Measurements from ENCODE around the gene KDM4B. TPM values are rescaled to one million over a fixed set of nuclear protein-coding genes. Genes with fewer than 3 reads are reported as not detected.

The KDM4B gene
- total and polyA plus RNA-seq, 7 donors = 7.2 to 46.5 (median 21.4) TPM

DNA sequence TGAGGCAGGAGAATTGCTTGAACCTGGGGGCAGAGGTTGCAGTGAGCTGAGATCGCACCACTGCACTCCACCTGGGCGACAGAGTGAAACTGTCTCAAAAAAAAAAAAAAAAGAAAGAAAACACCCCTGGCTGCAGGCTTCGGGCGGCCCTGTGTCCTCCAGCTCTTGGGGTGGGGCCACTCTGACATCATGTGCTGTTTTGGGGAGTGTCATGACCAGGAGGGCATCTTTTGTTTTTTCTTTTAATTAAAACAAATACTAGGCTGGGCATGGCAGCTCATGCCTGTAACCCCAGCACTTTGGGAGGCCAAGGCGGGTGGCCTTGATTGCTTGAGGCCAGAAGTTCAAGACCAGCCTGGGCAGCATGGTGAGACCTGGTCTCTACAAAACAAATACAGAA is 52.1 kb downstream of the KDM4B start:
- H3K4me3 ChIP-seq = no peak overlapping the region
- no peaks in the 10 kb centered on the region for H3K27me3 ChIP-seq
- intact Hi-C loops (cut with DNase I) = loop anchor here (5.0 kb wide), 1 partner anchor 44 kb away; no protein-coding TSS in a partner anchor
- H3K27ac ChIP-seq = no peak overlapping the region
- H3K9me3 ChIP-seq = no peaks in the 10 kb centered on the region
- no peak for TF ChIP-seq CTCF (IDR thresholded peaks at IDR 0.05)
- TF ChIP-seq EP300 (IDR thresholded peaks at IDR 0.05) = no peak
- no peak for TF ChIP-seq POLR2AphosphoS5 (IDR thresholded peaks at IDR 0.05)
- no peak for TF ChIP-seq POLR2A (IDR thresholded peaks at IDR 0.05)
- peaks cover 0 to 34% (median 13%) of the 10 kb centered on the region in 4 donors for H3K36me3 ChIP-seq
- no peak for DNase-seq
- peaks cover 0 to 34% (median 23%) of the 10 kb centered on the region in 4 donors for H3K4me1 ChIP-seq
- WGBS, 2 donors = 64 to 90% methylated on average over 5 of the region's 5 CpGs

- TF ChIP-seq POLR2A (IDR thresholded peaks at IDR 0.05) (no peak), CTCF (IDR thresholded peaks at IDR 0.05) (no peak)
- Histone ChIP-seq H3K4me3 (no peak overlapping the region), H3K27me3 (no peaks in the 10 kb centered on the region), H3K36me3 (peaks cover 0 to 22% (median 3%) of the 10 kb centered on the region in 4 donors), H3K27ac (peak overlapping the region in 3 of 4 donors; percentile 75 to 80 (median 79)), H3K9me3 (no peaks in the 10 kb centered on the region), H3K4me1 (peaks cover 0 to 46% (median 34%) of the 10 kb centered on the region in 4 donors)
- intact Hi-C loops (cut with DNase I) = loop anchor here (5.0 kb wide), 1 partner anchor 45 kb away; no protein-coding TSS in a partner anchor
- 95% methylated on average over 16 of the region's 16 CpGs for WGBS, 2 donors
- no peak for DNase-seq
Observed at GRCh38 chr19:5022066-5022860, 53.4 kb downstream of the KDM4B start.

DNA sequence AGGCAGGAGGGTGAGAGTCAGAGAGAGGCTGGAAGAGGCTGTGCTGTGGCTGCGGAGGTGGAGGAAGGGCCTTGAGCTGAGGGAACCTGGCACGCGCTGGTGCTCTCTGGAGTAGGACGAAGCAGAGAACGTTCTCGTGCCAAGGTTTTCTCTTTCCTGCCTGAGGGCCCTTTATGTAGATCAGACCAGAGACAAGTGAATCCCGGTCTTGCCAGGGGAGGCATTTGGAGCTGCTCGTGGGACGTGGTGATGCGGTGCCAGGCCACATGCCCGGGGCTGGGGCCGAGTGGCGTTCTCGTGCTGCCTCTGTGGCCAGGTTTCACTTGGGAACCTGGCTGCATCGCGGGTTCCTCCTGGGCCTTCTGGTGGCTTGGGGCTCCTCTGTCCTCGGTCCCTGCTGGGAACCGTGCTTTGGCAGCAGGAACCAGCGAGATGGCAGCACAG is 54.2 kb downstream of the KDM4B start:
- DNase-seq = peak; percentile 91
- Histone ChIP-seq H3K4me1 (peaks cover 0 to 48% (median 35%) of the 10 kb centered on the region in 4 donors), H3K9me3 (no peaks in the 10 kb centered on the region), H3K27ac (peak overlapping the region; percentile 15 to 80 (median 77)), H3K36me3 (peaks cover 0 to 13% (median under 1%) of the 10 kb centered on the region in 4 donors), H3K27me3 (no peaks in the 10 kb centered on the region), H3K4me3 (no peak overlapping the region)
- WGBS, 2 donors = 93 to 97% methylated on average over 19 of the region's 19 CpGs
- TF ChIP-seq CTCF (IDR thresholded peaks at IDR 0.05) = no peak
- TF ChIP-seq POLR2AphosphoS5 (IDR thresholded peaks at IDR 0.05) = peak in 1 of 4 donors; percentile 39
- intact Hi-C loops (cut with DNase I) = loop anchor here (5.0 kb wide), 1 partner anchor 46 kb away; no protein-coding TSS in a partner anchor

GRCh38 chr19:5024282-5024681 is 55.4 kb downstream of the KDM4B start:
- H3K36me3 ChIP-seq = peaks cover 0 to 6% (median 0%) of the 10 kb centered on the region in 4 donors
- intact Hi-C loops (cut with DNase I) = loop anchor here (5.0 kb wide), 1 partner anchor 47 kb away; no protein-coding TSS in a partner anchor
- WGBS, 2 donors = 87 to 92% methylated on average over 10 of the region's 10 CpGs
- TF ChIP-seq POLR2A (IDR thresholded peaks at IDR 0.05) (no peak), EP300 (IDR thresholded peaks at IDR 0.05) (no peak), POLR2AphosphoS5 (IDR thresholded peaks at IDR 0.05) (no peak), CTCF (IDR thresholded peaks at IDR 0.05) (no peak)
- DNase-seq = peak; percentile 82
- no peak overlapping the region for H3K4me3 ChIP-seq
- no peaks in the 10 kb centered on the region for H3K27me3 ChIP-seq
- peak overlapping the region; percentile 38 to 80 (median 77) for H3K27ac ChIP-seq
- H3K4me1 ChIP-seq = peaks cover 0 to 42% (median 41%) of the 10 kb centered on the region in 4 donors
- no peaks in the 10 kb centered on the region for H3K9me3 ChIP-seq
